ENCODE results near the gene BRSK2.

DNA sequence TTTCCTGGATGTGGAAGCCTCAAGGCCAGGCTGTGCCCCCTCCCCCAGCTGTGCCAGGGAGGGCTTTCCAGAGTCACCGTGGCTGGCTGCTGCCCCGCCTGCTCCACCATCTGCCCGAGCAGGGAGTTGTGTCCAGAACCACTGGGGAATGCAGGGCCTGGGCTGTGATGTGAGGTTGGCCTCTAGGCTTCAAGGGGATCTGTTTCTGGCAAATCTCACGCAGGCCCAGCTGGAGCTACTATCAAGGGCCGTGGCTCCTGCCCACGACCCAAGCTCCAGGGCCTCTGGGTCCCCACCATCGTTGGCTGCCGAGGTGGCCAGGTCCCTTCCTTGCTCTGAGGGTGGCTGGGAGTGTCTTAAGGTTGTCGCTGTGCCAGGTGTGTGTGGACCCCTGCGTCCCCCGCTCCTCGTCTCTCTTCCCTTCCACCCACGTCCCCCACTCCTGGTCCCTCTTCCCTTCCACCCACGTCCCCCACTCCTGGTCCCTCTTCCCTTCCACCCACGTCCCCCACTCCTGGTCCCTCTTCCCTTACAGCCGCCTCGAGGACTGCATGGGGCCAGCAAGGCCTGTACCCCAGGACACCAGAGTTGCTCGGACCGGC, 6.1 kb downstream of the BRSK2 start:
- TF ChIP-seq, protein P1, sequence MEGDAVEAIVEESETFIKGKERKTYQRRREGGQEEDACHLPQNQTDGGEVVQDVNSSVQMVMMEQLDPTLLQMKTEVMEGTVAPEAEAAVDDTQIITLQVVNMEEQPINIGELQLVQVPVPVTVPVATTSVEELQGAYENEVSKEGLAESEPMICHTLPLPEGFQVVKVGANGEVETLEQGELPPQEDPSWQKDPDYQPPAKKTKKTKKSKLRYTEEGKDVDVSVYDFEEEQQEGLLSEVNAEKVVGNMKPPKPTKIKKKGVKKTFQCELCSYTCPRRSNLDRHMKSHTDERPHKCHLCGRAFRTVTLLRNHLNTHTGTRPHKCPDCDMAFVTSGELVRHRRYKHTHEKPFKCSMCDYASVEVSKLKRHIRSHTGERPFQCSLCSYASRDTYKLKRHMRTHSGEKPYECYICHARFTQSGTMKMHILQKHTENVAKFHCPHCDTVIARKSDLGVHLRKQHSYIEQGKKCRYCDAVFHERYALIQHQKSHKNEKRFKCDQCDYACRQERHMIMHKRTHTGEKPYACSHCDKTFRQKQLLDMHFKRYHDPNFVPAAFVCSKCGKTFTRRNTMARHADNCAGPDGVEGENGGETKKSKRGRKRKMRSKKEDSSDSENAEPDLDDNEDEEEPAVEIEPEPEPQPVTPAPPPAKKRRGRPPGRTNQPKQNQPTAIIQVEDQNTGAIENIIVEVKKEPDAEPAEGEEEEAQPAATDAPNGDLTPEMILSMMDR (IDR thresholded peaks at IDR 0.05): no peak
- TF ChIP-seq POLR2AphosphoS5 (IDR thresholded peaks at IDR 0.05; ENCODE audit: low read depth, low read length): no peak
- TF ChIP-seq, protein P2, sequence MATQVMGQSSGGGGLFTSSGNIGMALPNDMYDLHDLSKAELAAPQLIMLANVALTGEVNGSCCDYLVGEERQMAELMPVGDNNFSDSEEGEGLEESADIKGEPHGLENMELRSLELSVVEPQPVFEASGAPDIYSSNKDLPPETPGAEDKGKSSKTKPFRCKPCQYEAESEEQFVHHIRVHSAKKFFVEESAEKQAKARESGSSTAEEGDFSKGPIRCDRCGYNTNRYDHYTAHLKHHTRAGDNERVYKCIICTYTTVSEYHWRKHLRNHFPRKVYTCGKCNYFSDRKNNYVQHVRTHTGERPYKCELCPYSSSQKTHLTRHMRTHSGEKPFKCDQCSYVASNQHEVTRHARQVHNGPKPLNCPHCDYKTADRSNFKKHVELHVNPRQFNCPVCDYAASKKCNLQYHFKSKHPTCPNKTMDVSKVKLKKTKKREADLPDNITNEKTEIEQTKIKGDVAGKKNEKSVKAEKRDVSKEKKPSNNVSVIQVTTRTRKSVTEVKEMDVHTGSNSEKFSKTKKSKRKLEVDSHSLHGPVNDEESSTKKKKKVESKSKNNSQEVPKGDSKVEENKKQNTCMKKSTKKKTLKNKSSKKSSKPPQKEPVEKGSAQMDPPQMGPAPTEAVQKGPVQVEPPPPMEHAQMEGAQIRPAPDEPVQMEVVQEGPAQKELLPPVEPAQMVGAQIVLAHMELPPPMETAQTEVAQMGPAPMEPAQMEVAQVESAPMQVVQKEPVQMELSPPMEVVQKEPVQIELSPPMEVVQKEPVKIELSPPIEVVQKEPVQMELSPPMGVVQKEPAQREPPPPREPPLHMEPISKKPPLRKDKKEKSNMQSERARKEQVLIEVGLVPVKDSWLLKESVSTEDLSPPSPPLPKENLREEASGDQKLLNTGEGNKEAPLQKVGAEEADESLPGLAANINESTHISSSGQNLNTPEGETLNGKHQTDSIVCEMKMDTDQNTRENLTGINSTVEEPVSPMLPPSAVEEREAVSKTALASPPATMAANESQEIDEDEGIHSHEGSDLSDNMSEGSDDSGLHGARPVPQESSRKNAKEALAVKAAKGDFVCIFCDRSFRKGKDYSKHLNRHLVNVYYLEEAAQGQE (IDR thresholded peaks at IDR 0.05; ENCODE audit: insufficient read depth in 1 of 2, low read depth in 2 of 2, low read length in 1 of 2): no peak
